Measurements from ENCODE around the gene CALD1.
A peak's percentile ranks its signal among the peaks of the same experiment; 100 is the strongest.
"Not testable (repeated sequence)": the region's sequence is repeated elsewhere in the genome, so short reads cannot be mapped to it uniquely, and the experiment has no call there.

Gene CALD1

DNA sequence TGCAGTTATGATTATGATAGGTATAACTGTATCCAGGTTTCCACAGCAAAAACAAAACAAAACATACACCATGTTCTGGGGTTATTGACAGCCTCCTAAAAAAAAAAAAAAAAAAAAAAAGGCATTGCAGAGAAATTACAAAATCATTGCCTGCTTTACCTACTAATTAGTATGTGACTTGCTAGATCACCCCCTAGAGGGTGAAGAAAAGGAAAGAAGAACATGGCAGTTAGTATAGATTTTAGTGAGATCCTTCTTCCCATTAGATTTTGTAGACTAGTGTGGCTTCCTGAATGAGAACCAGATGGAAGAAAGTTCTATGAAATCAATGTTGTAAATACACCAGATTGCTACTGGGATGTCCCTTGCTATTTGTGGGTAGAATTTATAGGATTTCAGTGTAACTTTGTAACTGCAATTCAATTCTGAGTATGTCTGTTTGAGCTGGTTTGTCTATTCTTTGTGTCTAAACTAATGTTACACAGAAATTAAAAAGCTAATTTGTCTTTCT is 182.9 kb downstream of the CALD1 start:
- DNase-seq: no peak

DNA sequence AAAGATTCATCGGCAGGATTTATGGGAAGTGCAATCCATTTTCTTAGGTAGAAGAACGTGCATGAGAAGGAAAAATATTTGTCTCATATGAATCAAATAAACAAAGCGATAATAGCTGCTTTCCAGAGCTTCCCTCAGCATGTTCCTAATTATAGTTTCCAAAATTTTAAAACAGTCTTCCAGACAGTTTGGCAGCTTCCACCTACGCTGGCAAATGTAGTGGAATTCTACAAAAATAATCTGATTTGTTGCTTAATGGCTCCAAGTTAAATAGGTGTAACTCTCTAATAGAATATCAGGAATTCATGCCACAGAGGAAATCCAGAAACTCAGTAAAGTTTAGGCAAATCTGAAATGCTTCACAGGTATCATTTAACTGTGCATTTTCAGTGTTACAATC is 183.6 kb downstream of the CALD1 start:
- no peak for DNase-seq

DNA sequence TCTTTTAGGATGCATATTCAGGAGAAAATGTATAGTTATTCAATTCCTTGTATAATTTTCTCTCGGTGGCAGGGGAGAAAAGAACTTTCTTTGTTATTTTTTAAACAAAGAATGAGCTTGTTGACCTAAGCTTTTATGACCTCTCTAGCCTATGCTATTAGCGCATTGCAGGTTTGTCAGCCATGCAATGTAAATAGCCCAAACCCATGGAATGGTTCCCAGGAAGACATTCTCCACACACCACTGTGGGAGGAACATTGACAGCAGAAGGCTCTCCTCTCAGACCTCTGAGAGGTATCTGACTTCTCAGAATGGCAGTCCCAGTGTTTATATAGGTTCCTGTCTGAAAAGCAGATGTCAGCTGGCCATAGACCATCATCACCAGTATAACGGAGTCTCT is 187.3 kb downstream of the CALD1 start:
- no peak for DNase-seq

- no peak for DNase-seq
Measured at GRCh38 chr7:134968110-134968509, 188.7 kb downstream of the CALD1 start.

DNA sequence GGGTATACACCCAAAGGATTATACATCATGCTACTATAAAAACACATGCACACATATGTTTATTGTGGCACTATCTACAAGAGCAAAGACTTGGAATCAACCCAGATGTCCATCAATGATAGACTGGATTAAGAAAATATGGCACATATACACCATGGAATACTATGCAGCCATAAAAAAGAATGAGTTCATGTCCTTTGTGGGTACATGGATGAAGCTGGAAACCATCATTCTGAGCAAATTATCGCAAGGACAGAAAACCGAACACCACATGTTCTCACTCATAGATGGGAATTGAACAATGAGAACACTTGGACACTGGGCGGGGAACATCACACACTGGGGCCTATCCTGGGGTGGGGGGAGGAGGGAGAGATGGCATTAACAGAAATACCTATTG is 202.2 kb downstream of the CALD1 start:
- not testable (repeated sequence) for DNase-seq

- no peak for DNase-seq
Measured at GRCh38 chr7:134985894-134986362, 206.5 kb downstream of the CALD1 start.

- DNase-seq: peak; percentile 63 to 79 (median 72)
Measured at GRCh38 chr7:134986363-134987251, 207.2 kb downstream of the CALD1 start, which contains the start of gene AGBL3. Gene AGBL3, plus strand, starts transcription at chr7:134986508. Its CDS starts 1,426 bp downstream, at chr7:134987934.

DNA sequence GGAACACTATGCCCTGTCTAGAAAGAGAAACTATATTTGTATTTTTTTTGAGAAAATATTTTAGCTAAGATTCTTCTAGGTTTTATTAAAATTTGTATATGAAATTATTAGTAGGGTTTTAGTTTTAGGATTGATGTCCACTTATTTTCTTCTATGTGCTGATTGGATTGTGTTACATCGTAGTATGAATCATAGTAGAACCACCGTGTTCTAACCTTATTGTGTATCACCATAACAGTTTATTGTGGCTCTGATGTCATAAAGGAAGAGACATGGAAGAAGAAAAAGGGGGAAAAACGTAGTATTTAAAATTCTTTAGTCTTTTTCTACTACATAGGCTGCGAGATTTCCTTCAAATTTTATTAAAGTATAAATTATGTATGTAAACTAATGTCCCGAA is 208.7 kb downstream of the CALD1 start:
- no peak for DNase-seq

DNA sequence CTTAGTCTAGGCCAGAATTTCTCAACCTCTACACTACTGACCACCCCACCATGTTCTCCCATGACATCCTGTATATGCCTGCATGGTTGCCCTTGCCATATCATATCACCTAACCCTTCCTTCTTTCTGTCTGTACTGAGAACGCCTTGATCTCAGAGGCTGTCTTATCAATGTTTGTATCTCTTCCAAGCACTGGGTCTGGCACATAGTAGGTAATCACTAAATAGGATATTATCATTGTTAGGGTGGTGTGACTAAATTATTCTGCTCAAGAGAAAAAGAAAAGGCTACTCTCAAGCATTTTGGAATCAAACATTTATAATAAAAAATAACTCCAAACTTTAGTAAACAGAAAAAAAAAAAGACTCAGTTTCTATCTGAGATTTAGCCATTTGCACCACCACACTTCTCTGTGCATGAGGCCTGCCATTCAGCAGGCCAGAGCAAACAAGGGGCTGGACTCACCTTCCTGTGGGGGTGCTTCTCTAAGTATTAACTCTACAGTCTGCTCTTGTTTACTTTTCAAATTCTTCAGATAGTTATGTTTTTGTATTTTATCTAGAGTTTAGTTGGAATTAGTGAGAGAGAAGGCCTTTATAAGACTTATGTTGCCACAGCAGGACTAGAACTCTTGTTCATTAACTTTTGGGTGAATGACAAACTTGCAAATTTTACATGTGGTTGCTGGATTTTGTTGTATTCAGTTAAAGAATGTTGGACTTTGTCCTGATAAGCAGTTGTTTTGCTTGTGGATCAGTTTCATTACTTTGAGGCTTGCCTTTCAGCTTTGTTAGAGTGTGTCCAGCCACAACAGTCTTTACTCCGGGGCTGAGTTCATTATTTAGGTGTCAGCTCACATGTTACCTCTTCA is 212.3 kb downstream of the CALD1 start:
- DNase-seq: no peak

DNA sequence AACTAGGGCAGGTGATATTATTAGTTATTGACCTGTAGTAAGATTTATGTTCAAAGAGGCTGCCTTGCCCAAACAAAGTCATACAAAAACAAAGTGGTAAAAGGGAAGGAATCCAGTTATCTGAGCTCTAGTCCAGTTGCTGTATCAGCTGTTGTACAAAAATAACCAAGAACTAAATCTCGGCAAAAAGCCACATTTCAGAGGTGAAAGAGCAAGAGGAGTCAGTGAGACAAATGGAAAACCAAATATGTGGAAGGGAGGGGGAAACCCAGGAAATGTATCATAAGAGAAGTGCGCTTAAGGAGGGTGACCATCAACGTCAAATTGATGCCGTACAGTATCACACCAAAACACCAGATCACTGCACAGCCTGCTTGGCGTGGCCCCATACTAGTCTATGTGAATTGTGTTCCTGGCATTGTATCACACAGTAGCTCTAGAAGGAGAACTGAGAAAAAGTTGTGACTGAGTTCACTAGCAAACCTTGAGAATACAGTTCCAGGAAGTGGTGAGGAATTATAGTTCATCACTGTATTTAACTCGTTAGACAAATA is 213.3 kb downstream of the CALD1 start:
- no peak for DNase-seq

DNA sequence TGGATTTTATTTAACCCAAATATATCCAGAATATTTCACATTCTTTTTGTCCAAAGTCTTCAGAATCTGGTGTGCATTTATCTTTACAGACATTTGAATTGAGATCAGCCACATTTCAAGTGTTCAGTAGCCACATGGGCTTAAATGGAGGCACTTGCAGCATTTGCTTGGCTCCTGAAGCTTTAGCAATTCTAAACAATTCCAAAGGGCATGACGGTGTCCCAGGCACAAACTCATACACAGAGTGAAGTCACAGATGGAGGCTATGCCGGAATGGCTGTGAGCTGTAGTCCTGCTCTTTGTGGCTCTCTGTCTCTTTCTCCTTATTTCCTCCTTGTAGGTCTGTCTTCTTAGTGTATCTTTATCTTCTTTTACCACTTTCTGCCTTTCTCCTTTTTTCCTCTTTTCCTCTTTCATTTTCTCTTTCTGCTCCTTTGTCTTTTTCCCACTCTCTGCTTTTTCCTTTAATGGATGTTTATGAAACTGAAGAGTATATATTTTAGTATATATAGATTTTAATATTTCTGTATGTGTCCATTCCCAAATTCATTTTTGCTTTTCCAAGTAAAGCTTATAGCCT is 214.5 kb downstream of the CALD1 start:
- no peak for DNase-seq

- DNase-seq: no peak
Measured at GRCh38 chr7:134995239-134996096, 216.0 kb downstream of the CALD1 start.

- no peak for DNase-seq
Measured at GRCh38 chr7:134996097-134996550, 216.7 kb downstream of the CALD1 start.

DNA sequence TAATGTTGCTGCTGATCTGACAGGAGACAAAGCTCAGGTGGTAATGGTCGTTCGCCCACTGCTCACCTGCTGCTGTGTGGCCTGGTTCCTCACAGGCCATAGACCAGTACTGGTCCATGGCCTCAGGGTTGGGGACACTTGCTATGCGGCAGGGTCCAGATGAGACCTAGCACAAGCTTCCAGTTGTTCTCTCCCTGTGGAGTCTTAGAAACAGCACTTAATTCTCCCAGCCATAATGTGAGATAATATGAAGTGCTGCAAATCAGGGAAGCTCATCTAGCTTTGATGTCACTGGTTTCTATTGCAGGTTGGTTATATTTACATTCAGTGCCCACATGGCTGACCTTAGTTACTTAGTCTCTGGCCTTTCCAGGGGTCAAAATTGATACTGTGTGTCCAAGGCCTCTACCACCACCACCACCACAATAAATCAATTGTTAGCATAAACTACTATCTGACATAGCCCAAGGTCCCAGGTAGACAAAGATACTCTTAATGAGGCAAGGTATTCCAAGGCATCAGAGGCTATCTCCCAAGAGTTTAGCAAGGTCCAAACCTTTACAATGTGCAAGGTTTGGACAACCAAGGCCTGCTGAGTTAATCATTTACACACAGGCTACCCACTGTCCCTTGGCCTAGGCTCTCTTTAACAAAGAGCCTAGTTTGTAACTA is 217.9 kb downstream of the CALD1 start:
- no peak for DNase-seq

GRCh38 chr7:134999136-134999535 is 219.7 kb downstream of the CALD1 start:
- no peak for DNase-seq

- no peak for DNase-seq
Measured at GRCh38 chr7:135001390-135002165, 222.1 kb downstream of the CALD1 start.

GRCh38 chr7:135012229-135012628 is 232.8 kb downstream of the CALD1 start:
- DNase-seq: no peak

All from activated naive CD4-positive, alpha-beta T cell (primary cell).